Stimulated activated effector memory CD8-positive, alpha-beta T cell treated with anti-CD3 and anti-CD28 coated beads, Interleukin-12 subunit alpha, Interleukin-12 subunit beta, amount 100 ng/mL, for 72 hours (primary cell): ENCODE measurements around the gene ADCY7.

Source experiments
- ATAC-seq: fragments of 150-1000 bp; cut with Tn5 transposase; 2 replicates; pipeline ENCODE4 v1.10.0; 2021
- DNase-seq, 2 donors: peaks; one replicate each; pipeline ENCODE4 v3.0.0; 2021 to 2022; ENCODE audit warnings: low spot score in 2 of 2
- H3K27ac Mint-ChIP-seq: one replicate; pipeline ENCODE4 v1.8.0; 2022; ENCODE audit warnings: mild to moderate bottlenecking, mixed read lengths
- H3K36me3 Mint-ChIP-seq: one replicate; pipeline ENCODE4 v1.8.0; 2022; ENCODE audit warnings: mild to moderate bottlenecking, mixed read lengths
- H3K4me1 Mint-ChIP-seq: one replicate; pipeline ENCODE4 v1.8.0; 2022; ENCODE audit warnings: mixed read lengths
- H3K4me3 Mint-ChIP-seq: one replicate; pipeline ENCODE4 v1.8.0; 2022; ENCODE audit warnings: mild to moderate bottlenecking, mixed read lengths
- H3K9me3 Mint-ChIP-seq: one replicate; pipeline ENCODE4 v1.8.0; 2022; ENCODE audit warnings: mixed read lengths

The ADCY7 gene

GRCh38 chr16:50303041-50303604 is 36.8 kb downstream of the ADCY7 start:
- Mint-ChIP-seq H3K36me3 (peaks cover 78% of the 10 kb centered on the region), H3K9me3 (no peaks in the 10 kb centered on the region), H3K4me1 (peaks cover 5% of the 10 kb centered on the region), H3K4me3 (no peak overlapping the region), H3K27ac (peak overlapping the region; percentile 76)
- no peak for DNase-seq
- ATAC-seq: no peak

DNA sequence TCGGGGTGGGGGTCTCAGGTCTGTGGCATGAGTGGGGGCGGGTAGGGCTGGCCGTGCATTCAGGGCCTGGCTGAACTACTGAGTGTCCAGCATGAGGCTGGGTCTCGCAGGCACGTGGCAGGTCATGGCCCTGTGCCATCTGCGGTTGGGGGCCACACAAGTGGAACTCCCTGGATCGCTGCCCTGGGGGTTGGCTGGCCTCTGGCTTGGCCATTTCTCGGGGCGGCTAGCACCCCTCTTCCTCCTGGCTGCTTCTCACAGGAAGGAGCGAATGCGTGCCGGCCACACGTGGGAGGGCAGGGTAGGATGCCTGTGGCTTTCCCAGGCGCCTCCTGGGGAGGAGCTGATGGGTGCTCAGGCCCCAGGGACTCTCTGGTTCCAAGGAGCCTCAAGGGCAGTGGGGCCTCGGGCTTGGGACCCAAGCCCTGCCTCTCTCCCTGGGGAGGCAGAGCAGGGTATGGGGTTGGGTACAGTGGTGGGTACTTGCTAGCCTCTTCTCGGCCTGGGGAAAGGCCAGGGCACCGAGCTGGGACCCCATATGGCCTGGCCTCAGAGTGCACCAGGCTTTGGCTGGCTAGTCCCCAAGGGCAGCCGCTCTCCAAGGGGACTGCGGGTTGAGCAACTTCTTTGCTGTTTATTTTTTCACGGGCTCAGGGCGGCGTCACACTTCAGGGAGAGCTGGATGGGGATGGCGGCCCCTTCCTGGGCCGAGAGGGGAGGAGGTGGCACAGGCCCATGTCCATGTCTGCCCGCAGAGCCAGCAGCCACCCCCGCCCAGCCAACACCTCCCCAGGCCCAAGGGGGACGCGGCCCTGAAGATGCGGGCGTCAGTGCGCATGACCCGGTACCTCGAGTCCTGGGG is 37.5 kb downstream of the ADCY7 start:
- no peak for DNase-seq
- Mint-ChIP-seq H3K27ac (peak overlapping the region; percentile 76), H3K36me3 (peaks cover 78% of the 10 kb centered on the region), H3K4me1 (peaks cover 5% of the 10 kb centered on the region), H3K4me3 (no peak overlapping the region), H3K9me3 (no peaks in the 10 kb centered on the region)
- no peak for ATAC-seq

- DNase-seq (no peak), ATAC-seq (no peak)
- Mint-ChIP-seq H3K9me3 (no peaks in the 10 kb centered on the region), H3K36me3 (peaks cover 87% of the 10 kb centered on the region), H3K4me3 (no peak overlapping the region), H3K4me1 (peaks cover 7% of the 10 kb centered on the region), H3K27ac (peak overlapping the region; percentile 45)
These were observed 38.4 kb downstream of the ADCY7 start for GRCh38 chr16:50304467-50305440.

DNA sequence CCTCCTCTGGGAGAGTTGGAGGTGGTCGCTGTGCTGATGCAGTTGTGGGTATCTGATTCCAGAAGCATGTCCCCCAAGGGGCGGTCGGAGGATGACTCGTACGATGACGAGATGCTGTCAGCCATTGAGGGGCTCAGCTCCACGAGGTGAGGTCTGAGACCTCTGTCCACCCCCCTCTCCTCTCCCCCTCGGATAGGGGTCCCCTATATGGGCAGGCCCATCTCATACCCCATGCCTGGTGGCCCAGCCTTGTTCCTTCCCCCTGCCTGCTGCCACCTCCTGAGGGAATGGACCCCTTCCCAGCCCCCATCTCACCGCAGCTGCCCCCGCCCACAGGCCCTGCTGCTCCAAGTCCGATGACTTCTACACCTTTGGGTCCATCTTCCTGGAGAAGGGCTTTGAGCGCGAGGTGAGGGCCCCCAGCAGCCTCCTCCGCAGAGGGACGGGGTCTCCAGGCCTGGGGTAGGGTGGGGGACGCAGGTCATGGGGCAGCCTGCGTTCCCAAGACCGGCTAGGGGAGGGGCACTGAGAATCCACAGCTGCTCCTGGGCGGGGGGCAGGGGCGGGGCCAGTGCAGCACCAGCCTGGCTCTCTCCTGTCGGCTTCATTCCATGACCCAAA is 39.2 kb downstream of the ADCY7 start:
- no peak for DNase-seq
- ATAC-seq: no peak
- no peaks in the 10 kb centered on the region for H3K9me3 Mint-ChIP-seq
- H3K4me1 Mint-ChIP-seq: peaks cover 11% of the 10 kb centered on the region
- peaks cover 88% of the 10 kb centered on the region for H3K36me3 Mint-ChIP-seq
- H3K27ac Mint-ChIP-seq: no peak overlapping the region
- no peak overlapping the region for H3K4me3 Mint-ChIP-seq

DNA sequence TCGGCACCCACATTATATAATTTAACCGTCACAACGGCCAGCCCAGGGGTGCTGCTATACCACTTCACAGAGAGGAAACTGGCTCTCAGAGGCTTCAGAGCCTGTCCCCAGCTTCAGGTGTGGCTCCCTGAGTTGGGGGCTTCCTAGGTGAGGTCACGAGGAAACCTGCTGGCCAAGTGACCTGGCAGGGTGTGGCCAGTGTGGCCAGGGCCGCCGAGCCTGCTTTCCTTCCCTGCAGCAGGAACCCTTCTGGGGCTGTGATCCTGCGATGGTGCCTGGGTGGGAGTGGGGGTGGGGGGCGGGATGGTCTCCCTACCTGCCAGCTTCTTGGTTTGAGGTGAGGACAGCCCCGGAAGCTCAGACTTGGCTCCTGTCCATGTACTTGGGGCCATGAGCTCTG is 39.9 kb downstream of the ADCY7 start:
- Mint-ChIP-seq H3K27ac (peak overlapping the region; percentile 29), H3K9me3 (no peaks in the 10 kb centered on the region)

GRCh38 chr16:50308237-50308965 is 42.0 kb downstream of the ADCY7 start:
- Mint-ChIP-seq H3K36me3 (peaks cover 88% of the 10 kb centered on the region), H3K4me1 (peaks cover 20% of the 10 kb centered on the region), H3K4me3 (no peak overlapping the region), H3K27ac (peak overlapping the region; percentile 54), H3K9me3 (no peaks in the 10 kb centered on the region)
- DNase-seq: no peak
- no peak for ATAC-seq

More for the DNA sequence above, 39.9 kb downstream of the ADCY7 start:
- DNase-seq (no peak), ATAC-seq (no peak)
- Mint-ChIP-seq H3K36me3 (peaks cover 88% of the 10 kb centered on the region), H3K4me3 (no peak overlapping the region), H3K4me1 (peaks cover 11% of the 10 kb centered on the region)

DNA sequence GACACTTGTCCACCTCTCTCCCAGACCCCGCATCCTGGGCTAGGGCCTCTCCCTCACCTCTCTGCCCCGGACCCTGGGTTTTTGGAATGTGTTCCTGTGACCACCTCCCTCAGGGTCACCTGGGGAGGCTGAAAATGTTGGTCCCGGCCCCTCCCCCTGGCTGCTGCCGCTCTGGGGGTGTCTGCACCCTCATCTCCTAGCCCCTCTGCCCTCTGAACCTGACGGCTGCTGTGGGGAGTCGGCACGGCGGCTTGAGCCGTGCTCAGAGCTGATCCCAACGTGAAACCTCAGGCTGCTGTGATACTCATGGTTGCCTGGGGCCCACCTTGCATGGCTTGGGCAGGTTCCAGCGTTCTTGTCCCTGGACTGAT is 42.8 kb downstream of the ADCY7 start:
- DNase-seq (no peak), ATAC-seq (no peak)
- H3K27ac Mint-ChIP-seq: peak overlapping the region; percentile 86
- H3K4me3 Mint-ChIP-seq: no peak overlapping the region
- H3K36me3 Mint-ChIP-seq: peaks cover 90% of the 10 kb centered on the region
- peaks cover 26% of the 10 kb centered on the region for H3K4me1 Mint-ChIP-seq
- H3K9me3 Mint-ChIP-seq: no peaks in the 10 kb centered on the region

DNA sequence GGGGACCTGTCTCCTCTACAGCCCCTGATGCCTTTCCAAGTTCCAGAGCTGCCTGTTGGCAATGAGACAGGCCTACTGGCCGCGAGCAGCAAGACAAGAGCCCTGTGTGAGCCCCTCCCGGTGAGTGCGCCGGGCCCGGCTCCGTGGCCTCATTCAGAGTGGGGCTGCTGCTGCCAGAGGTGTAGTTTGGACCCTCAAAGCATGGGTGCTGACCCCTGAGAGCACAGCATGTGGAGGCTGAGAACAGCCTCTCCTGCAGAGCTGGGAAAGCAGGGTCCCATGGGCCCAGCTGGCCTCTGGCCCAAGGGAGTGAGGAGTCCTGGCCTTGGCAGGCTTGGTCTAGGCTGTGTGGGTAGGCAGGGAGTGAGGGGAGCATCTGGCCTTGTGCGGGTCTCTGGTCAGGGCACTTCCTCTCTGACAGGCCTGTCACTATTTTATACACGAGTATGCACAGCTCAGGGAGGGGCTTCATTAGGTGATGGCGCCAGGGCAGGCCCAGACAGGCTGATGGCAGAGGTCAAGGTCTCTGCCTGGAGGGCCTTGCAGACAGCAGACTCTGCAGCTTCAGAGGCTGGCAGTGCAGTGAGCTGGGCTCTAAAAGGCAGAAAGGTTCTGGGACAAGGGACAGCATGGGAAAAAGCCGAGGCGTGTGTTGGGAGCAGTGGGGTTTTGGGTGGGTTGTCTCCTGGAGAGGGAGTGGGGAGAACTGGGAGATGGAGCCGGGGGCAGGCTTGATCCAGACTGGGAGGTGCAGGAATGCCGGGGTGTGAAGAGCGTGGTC is 43.4 kb downstream of the ADCY7 start:
- Mint-ChIP-seq H3K4me3 (no peak overlapping the region), H3K36me3 (peaks cover 89% of the 10 kb centered on the region), H3K27ac (peak overlapping the region; percentile 86), H3K9me3 (no peaks in the 10 kb centered on the region), H3K4me1 (peaks cover 26% of the 10 kb centered on the region)
- ATAC-seq (no peak), DNase-seq (no peak)

DNA sequence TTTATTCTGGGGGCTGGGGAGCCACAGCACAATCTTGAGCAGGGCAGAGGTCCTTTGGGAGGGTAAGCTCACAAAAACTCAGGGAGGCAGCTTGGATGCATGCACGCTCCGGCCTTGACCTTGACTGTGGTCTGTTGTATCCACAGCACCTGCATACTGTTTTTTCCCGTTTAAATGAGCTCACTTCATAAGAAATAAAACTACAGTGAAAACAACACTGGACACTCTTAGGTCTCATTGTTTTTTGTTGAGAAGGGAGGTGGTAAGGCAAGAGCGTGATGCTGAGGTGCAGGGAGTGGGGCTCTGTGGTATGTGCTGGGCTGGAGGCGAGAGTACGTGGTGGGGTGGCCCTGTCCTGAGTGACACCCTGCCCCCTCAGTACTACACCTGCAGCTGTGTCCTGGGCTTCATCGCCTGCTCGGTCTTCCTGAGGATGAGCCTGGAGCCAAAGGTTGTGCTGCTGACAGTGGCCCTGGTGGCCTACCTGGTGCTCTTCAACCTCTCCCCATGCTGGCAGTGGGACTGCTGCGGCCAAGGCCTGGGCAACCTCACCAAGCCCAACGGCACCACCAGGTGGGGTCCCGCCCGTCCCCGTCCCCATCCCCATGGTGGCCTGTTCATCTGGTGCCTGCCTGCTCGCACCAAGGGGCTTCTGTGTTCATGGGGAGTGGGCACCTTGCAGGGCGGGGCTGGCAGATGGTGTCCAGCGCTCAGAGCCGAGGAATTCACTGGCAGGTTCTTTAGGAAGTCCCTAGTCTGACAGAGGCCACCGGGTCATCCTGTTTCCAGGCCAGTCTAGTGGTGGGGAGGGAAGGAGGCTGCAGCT is 44.2 kb downstream of the ADCY7 start:
- ATAC-seq: no peak
- peaks cover 95% of the 10 kb centered on the region for H3K36me3 Mint-ChIP-seq
- peak overlapping the region; percentile 86 for H3K27ac Mint-ChIP-seq
- H3K4me1 Mint-ChIP-seq: peaks cover 26% of the 10 kb centered on the region
- H3K4me3 Mint-ChIP-seq: no peak overlapping the region
- H3K9me3 Mint-ChIP-seq: no peaks in the 10 kb centered on the region
- no peak for DNase-seq

GRCh38 chr16:50311134-50311528 is 44.8 kb downstream of the ADCY7 start:
- ATAC-seq: no peak
- Mint-ChIP-seq H3K4me1 (peaks cover 26% of the 10 kb centered on the region), H3K36me3 (peaks cover 98% of the 10 kb centered on the region), H3K9me3 (no peaks in the 10 kb centered on the region), H3K4me3 (no peak overlapping the region), H3K27ac (peak overlapping the region; percentile 81)
- no peak for DNase-seq

DNA sequence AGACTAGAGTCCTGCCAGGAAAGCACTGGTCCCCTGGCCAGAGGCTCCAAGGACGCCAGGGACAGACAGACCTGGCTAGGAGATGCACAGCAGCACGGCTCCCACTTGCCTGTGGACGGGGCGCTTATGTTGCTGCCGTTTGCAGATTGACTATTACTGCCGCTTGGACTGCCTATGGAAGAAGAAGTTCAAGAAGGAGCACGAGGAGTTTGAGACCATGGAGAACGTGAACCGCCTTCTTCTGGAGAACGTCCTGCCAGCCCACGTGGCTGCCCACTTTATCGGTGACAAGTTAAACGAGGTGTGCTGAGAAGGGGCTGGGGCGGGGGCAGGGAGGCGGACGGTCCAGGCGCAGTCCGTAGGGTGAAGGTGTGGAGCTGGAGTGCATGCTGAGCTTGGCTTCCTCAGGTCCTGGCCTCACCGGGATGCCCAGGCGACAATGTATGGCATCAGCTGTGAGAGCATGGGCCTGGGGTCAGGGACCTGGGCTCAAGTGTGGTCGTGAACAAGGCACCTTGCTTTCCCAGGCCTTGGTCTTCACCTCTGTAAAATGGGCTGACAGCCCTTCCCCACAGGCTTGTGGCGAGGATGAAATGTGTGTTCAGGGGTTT is 45.6 kb downstream of the ADCY7 start:
- Mint-ChIP-seq H3K27ac (peak overlapping the region; percentile 81), H3K4me3 (no peak overlapping the region)
- no peak for DNase-seq

GRCh38 chr16:50313596-50314478 is 47.5 kb downstream of the ADCY7 start:
- no peak for DNase-seq
- Mint-ChIP-seq H3K27ac (peak overlapping the region; percentile 91), H3K4me3 (no peak overlapping the region), H3K36me3 (peaks cover 99% of the 10 kb centered on the region), H3K4me1 (peaks cover 21% of the 10 kb centered on the region), H3K9me3 (no peaks in the 10 kb centered on the region)
- peak; percentile 68 for ATAC-seq

More for the DNA sequence above, 45.6 kb downstream of the ADCY7 start:
- ATAC-seq: no peak
- no peaks in the 10 kb centered on the region for H3K9me3 Mint-ChIP-seq
- H3K36me3 Mint-ChIP-seq: peaks cover 98% of the 10 kb centered on the region
- H3K4me1 Mint-ChIP-seq: peaks cover 24% of the 10 kb centered on the region
